Kidney epithelial cell (primary cell): ENCODE measurements around the gene COLEC12. TPM values are rescaled to one million over a fixed set of nuclear protein-coding genes. Genes with fewer than 3 reads are reported as not detected.
A peak's percentile ranks its signal among the peaks of the same experiment; 100 is the strongest.

ENCODE experiments used
- DNase-seq: peaks from one replicate; pipeline ENCODE4 v3.0.0-alpha.2; 2010; ENCODE audit warnings: low read depth
- H3K27me3 ChIP-seq: 2 replicates; pipeline ENCODE4 v1.6.0; 2011; ENCODE audit warnings: low read length; ENCODE audit not compliant: control insufficient read depth, insufficient read depth
- H3K36me3 ChIP-seq: 2 replicates; pipeline ENCODE4 v1.5.1; 2011; ENCODE audit warnings: low read length; ENCODE audit not compliant: control insufficient read depth, insufficient read depth
- H3K4me3 ChIP-seq: 2 replicates; pipeline ENCODE4 v1.5.1; 2011; ENCODE audit warnings: low read depth, mild to moderate bottlenecking, control low read depth, low read length
- total RNA-seq: library from RNA; depleted of rRNA; stranded (reverse); fragments of >200 nt; gene quantifications from 2 replicates; pipeline ENCODE4 v1.2.3, GENCODE V29; 2015
- TF ChIP-seq, protein P1 (sequence below): IDR thresholded peaks from 2 replicates; pipeline ENCODE4 v1.5.1; 2011; ENCODE audit warnings: mild to moderate bottlenecking, moderate library complexity, low read length, control low read depth, inconsistent platforms; ENCODE audit not compliant: insufficient read depth, poor library complexity, severe bottlenecking

Gene COLEC12
- total RNA-seq, 1 donor from 2014 or later: 1.2 TPM

DNA sequence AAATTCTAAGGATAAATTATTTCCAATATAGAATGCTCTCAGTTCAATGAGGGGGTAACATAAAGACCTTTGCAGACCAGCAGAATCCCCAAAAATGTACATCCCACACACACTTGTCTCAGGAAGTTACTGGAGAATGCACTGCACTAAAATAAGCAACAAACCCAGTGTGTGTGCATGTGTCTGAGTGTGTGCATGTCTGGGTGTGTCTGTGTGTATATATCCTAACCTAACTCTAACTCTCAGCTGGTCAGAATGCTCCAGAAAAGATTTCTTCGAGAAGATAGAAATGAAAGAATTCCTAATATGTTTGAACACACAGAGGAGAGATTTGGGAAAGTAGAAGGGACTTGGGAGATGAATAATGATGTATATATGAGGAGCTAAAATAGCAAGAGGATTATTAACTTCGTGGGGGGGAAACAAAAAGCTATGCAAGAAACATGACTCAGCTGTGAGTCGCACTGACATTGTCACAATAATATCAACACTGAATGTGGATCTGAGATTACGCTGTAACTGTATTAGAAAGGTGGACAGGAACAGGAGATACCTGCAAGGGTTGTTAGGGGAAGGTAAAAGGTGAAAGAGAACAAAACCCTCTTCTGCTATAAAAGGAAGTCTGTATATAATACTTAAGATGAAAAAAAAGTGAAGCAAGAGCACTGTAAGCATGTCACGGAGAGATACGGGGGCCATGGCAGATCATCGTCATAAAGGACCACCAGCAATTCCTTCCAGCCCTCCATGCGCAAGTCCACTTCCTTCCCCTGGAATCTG is 11.1 kb downstream of the COLEC12 start:
- TF ChIP-seq, protein P1, sequence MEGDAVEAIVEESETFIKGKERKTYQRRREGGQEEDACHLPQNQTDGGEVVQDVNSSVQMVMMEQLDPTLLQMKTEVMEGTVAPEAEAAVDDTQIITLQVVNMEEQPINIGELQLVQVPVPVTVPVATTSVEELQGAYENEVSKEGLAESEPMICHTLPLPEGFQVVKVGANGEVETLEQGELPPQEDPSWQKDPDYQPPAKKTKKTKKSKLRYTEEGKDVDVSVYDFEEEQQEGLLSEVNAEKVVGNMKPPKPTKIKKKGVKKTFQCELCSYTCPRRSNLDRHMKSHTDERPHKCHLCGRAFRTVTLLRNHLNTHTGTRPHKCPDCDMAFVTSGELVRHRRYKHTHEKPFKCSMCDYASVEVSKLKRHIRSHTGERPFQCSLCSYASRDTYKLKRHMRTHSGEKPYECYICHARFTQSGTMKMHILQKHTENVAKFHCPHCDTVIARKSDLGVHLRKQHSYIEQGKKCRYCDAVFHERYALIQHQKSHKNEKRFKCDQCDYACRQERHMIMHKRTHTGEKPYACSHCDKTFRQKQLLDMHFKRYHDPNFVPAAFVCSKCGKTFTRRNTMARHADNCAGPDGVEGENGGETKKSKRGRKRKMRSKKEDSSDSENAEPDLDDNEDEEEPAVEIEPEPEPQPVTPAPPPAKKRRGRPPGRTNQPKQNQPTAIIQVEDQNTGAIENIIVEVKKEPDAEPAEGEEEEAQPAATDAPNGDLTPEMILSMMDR: no peak
- DNase-seq: no peak
- Histone ChIP-seq H3K27me3 (no peaks in the 10 kb centered on the region), H3K36me3 (no peaks in the 10 kb centered on the region), H3K4me3 (no peak overlapping the region)

GRCh38 chr18:486929-487740 is 13.4 kb downstream of the COLEC12 start:
- TF ChIP-seq, protein P1: no peak
- Histone ChIP-seq H3K36me3 (no peaks in the 10 kb centered on the region), H3K27me3 (no peaks in the 10 kb centered on the region), H3K4me3 (no peak overlapping the region)
- DNase-seq: no peak

- TF ChIP-seq, protein P1: no peak
- Histone ChIP-seq H3K36me3 (no peaks in the 10 kb centered on the region), H3K27me3 (no peaks in the 10 kb centered on the region), H3K4me3 (no peak overlapping the region)
- DNase-seq: no peak
Measured at GRCh38 chr18:484749-485464, 15.6 kb downstream of the COLEC12 start.

- DNase-seq: no peak
- Histone ChIP-seq H3K4me3 (no peak overlapping the region), H3K27me3 (no peaks in the 10 kb centered on the region), H3K36me3 (no peaks in the 10 kb centered on the region)
- TF ChIP-seq, protein P1: no peak
Measured at GRCh38 chr18:478681-479080, 21.8 kb downstream of the COLEC12 start.

GRCh38 chr18:477565-477964 is 22.9 kb downstream of the COLEC12 start:
- H3K4me3 ChIP-seq: no peak overlapping the region
- H3K36me3 ChIP-seq: no peaks in the 10 kb centered on the region
- H3K27me3 ChIP-seq: no peaks in the 10 kb centered on the region
- DNase-seq: no peak
- TF ChIP-seq, protein P1: peak; percentile 33
